ENCODE results near the gene SLC66A1.
A peak's percentile ranks its signal among the peaks of the same experiment; 100 is the strongest.

The SLC66A1 gene

DNA sequence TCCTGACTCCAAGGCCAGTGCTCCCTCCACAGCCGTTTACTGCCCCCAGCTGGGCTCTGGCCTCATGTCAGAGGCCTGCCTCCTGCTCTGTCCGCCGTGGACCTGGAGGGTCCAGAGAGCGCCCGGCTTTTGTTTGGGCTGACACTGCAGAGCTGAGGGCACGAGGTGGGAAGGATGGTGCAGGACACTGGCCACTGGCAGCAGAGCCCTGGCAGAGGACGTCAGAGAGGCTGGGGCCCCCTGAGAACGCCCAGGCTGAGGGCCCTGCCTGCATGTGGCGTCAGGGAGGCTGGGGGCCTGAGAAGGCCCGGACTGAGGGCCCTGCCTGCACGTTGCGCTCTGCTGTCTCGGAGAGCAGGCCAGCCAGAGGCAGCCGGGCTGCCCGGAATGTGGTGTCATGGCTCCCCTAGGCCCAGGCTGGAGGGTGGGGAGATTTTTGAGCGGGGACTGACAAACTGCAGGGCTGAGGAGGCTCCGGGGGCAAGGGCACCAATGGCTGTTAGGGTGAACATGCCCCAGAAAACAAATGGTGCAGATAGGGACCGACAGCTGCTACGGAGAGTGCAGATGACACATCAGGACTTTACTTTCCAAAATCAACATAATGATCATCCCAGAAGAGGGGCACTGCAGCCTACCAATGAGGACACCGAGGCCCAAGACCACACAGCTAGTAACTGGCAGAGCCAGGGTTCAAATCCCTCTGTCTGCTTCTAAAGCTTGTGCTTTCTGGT lies 31.7 kb downstream of the SLC66A1 start:
- no peak for DNase-seq (ENCODE audit: low spot score)

DNA sequence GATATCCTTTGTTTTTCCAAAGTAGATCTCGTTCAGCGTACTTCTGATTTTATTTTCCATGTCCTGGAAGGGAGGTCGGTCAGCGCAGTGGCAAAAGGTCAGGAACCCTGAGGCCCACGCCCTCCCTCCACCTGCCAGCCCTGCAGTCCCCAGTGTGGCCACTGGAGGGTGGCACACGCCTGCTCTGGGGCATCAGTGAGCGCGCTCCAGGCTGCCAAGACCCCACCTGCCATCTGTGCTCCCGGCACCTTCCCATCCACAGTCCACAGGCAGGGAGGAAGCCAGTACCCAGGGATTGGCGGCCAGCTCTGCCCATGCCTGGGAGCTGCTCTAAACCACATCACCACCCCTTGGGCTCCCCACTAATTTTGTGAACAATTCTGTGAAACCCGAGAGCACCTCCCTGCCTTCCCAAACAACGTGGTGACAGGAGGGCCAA lies 32.3 kb downstream of the SLC66A1 start:
- DNase-seq (ENCODE audit: low spot score), result peak; percentile 45

DNA sequence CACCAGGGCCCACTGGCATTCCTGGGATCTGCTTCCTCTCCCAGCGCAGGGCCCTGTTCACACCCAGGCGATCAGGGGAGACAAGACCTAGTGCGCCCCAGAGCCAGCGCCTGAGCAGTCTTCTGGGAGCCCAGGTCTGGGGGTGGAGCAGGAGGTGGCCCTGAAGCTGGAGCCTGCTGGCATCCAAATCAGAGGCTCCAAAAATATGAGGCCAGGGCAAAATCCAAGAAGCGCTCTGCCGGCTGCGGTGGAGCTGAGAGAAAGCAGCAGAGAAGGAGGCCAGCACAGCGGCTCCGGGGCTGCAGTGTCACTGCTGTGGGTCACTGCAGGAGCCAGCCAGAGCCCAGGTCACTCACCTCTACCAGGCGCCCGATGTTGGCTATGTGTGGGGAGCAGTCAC lies 32.7 kb downstream of the SLC66A1 start:
- DNase-seq (ENCODE audit: low spot score), result no peak

DNA sequence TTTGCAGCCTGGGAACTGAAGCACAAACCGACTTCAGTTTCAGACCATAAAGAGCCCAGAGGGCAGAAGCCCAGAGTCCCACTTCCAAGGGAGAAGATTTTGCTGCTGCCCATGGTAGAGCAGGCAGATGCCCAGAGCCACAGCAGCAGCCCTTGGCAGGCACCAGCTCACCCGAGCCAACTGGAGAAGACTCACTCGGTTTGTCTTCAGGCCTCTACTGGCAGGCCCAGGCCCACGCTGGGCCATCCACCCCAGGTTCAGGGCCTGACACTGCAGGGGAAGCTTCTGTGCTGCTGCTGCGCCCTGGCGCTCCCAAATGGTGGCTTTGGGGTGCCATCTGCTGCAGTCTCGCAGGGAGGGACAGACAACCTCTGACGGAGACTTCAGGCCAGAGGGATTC lies 33.3 kb downstream of the SLC66A1 start:
- no peak for DNase-seq (ENCODE audit: low spot score)

DNA sequence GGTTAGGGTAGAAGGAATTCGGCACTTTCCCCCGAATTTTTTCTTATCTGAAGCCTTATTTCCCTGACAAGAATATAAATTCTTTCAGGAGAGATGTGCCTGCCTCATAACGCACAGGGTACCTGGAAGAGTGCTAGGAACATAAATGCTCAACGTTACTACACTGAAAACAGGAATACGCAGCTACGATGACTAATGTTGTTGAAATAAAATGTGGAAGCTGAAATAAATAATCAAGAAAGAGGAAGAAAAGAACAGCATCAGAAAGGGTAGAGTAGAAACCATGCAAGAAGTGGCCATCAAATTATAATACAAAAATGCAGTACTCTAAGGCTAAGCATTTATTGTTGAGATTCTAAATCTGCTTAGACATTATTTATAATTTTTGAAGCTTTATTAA lies 33.9 kb downstream of the SLC66A1 start:
- no peak for DNase-seq (ENCODE audit: low spot score)

DNA sequence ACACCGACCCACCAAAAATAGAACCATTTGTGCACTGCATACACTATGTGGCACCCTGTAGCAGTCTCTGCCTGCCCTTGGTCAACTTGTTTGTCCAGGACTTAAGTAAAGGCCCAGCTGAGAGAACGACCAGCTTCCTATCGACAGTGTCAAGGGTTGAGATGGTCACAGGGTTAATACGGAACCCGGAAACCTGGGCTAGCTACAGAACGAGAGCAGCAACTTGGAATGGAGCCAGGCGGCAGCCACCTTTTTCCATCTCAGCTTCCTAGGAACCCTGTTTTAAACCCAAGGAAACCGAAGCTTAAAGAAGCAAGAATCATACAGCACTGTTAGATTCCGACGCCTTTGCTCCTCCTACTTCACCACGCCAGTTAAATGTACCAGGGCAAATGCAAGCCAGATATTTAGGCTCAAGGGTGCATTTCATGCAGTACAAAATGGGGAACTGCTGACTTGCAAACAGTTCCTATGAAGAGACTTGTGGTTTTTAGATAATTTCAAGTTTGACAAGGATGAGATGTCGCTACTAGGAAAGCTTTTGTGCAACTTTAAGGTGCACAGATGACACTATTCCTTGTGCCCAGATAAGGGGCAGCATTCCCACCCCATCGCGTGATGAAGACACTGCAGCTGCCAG lies 35.5 kb downstream of the SLC66A1 start:
- no peak for DNase-seq (ENCODE audit: low spot score)

DNA sequence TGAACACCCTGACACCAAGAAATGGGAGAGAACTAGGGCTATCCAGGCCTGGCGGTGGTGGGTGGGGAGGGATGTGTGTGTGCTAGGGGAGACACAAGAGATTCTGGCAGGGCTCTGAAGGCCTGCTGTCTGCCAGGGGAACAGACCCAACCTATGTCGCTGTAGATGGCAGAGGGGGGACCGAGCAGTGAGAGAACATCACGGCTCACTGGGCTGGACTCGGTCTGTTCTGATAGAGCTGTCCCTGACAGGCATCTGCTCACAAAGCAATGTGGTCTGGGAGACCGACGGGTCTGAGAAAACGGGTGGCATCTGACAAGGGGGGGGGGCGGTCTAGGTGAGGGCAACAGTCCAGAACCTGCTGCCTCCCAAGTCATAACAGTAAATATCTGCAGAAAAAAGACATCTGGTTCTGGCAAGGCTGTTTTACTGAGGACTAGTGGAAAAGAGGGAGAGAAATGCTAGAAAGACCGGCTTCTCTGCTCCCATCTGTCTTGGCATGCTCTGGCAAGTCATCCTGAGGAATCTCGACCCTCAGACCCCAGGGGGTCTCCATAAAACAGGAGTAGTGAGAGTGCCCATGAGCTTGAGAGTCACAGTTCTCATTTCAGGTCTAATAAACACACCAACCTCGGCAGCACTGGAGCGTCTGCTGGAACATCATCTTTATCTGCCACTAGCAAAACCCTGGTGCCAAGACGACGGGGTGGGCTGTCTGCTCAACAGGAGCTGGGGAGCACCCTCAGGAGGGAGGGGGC lies 36.5 kb downstream of the SLC66A1 start:
- DNase-seq (ENCODE audit: low spot score), result no peak

DNA sequence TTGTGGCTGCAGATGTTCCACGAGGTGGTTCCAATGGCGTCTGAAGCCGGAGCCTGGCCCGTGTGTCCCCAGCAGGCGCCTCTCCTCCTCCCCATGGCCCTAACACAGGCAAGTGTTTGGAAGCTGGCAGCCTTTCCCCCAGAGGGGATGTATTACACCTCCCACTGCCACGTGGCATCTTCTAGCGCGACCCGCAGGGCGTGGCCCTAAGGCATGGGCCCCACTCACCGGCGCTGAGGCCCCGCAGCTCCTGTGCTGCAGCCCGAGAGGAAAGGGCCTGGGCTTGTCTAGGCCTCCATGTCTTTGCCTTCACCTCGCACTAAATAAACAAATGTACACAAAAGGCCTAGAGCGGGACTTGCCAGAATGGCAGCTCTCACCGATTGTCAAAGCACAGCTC lies 37.9 kb downstream of the SLC66A1 start:
- no peak for DNase-seq (ENCODE audit: low spot score)

DNA sequence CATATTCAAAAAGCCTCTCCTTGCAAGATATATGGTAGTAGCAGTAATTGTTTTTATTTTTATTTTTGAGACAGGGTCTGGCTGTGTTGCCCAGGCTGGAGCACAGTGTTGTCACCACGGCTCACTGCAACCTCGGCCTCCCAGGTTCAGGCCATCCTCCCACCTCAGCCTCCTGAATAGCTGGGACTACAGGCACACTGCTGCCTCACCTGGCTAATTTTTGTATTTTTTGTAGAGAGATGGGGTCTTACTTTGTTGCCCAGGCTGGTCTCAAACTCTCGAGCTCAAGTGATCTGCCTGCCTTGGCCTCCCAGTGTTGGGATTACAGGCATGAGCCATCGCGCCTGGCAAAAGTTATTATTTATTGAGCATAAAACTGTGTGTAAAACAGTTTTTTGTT lies 38.4 kb downstream of the SLC66A1 start:
- DNase-seq (ENCODE audit: low spot score), result no peak

DNA sequence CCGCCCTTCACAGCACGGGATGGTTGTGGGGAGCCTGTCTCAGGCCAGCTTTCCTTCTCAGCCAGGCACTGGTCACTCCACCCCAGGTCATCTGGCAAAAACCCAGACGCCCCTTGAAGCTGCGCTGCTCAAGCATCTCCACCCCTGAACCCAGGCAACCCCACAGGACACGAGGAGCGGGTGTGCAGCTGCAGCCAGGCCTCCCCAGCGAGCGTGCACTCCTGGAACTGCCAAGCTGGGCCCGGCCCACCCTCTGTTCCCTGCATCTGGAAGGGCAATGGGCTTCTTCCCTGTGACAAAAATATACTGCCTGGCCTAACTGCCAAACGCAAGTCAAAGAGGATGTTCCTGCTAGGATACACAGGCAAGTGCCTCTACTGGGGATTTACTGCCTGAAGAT lies 39.7 kb downstream of the SLC66A1 start:
- no peak for DNase-seq (ENCODE audit: low spot score)

DNA sequence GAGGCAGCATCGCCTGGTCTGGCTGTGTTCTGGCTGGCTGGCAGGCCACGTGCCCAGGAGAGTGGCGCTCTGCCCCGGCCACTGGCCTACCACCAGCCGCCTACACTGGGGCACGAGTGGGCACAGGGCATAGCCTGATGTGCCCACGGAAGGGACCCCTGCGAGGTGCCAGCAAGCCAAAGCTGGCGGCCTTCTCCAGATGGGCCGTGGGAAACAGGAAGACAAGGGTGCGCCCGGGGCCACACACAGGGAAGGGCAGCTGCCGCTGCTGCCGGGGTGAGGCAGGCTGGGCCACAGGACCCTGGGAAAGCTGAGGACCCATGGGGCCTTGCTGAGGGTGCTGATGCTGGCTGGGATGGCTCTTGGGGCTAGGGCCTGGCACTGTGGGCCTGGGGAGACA lies 40.7 kb downstream of the SLC66A1 start:
- DNase-seq (ENCODE audit: low spot score), result no peak

DNA sequence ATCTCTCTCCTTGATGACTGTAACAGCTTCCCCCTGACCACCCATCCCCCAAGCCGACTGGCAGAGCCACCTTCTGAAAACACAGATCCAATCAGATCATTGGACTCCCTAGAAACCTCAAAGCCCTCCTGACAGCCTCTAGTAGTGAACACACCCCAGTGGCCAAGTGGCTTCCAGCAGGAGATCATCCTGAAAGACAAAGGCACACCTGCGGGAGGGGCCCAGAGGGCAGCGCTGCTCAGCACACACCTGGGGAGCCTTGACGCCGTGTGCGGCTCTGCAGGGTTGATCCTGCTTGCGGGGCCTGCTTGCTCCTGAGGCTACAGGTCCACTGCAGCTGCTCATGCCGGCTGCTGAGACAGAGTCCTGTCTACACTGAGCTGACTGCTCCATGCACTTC lies 41.5 kb downstream of the SLC66A1 start:
- DNase-seq (ENCODE audit: low spot score), result no peak

DNA sequence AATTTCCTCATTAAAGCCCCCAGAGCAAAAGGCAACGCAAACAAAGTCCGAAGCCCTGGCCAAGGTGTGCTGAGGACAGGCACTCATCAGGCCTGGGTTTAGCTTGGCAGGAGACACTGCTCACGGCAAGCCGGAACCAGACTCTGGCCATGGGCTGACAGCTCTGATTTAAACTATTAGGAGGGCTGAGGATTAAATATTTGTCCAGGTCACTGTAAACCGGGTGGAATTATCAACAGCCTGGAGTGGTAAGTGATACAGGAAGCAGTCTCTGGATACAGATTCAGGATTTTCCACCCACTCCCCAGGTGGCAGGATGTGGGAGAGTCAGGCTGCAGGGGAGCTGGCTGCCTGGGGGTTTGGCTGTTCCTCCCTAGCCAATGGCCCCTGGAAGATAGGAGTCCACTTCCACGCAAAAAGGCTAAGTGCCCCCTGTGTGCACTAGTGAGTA lies 42.4 kb downstream of the SLC66A1 start:
- no peak for DNase-seq (ENCODE audit: low spot score)

DNA sequence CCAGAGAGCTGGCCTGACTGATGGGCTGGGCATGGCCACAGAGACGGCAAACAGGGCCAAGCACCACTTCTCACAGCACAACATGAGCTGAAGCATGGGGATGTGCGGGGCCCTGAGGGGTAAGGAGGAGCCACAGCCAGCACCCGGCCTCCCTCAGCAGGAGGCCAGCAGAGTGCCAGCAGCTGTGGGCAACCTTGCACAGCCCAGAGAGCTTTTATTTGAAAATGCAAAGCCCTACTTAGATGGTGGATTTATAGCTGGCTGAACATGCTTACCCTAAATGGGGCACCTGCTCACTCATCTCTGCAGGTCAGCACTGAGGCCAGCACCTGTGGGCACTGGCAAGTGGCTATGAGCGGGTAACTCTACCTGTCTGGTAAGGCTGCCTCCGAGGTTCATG lies 44.1 kb downstream of the SLC66A1 start:
- no peak for DNase-seq (ENCODE audit: low spot score)

DNA sequence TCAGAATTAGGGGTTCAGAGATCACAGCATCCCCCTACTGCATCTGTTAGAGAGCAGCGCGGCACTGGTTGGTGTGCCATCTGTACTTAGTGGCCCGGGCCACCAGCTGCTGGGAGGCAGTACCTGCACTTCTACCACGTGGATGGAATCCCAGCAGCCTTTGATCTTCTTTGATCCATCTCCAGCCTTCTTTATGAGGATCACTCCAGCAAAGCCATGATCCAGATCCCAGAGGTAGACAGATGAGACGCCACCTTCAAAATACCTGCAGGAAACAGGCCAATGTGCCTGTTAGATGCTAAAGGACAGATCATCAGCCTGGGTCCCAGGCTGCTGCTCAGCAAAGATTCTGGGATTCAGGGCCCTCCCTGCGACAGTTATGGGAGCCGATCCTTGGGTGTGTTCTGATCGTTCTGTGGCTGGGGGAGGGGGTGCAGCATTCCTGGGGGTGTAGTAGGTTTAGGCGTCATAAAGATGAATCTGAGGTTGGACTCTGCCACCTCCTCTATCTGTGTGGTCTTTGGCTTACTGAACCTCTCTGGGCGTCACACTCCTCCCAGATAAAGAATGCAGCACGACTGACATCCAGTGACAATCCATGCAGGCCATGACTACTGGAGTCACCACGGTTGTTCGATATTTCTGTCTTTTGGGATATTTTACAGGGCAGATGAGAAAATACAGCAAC lies 45.3 kb downstream of the SLC66A1 start:
- DNase-seq (ENCODE audit: low spot score), result no peak

DNA sequence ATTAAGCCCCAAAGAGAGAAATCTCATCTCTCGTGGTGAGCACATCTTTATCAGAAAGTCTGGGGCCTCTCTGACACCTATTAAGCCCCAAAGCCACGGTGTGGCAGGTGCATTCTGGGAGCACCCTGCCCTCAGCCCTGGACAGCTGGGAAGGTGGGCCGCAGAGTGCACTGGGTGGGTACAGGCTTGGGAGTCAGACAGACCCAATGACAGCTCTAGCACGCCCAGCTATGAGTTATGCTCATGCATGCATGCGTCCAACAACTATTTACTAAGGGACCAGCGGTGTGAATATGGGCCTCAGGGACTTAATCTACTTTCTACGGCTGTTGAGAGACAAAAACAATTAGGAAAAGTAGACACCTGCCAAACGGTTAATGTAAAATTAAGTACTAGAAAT lies 46.6 kb downstream of the SLC66A1 start:
- no peak for DNase-seq (ENCODE audit: low spot score)

DNA sequence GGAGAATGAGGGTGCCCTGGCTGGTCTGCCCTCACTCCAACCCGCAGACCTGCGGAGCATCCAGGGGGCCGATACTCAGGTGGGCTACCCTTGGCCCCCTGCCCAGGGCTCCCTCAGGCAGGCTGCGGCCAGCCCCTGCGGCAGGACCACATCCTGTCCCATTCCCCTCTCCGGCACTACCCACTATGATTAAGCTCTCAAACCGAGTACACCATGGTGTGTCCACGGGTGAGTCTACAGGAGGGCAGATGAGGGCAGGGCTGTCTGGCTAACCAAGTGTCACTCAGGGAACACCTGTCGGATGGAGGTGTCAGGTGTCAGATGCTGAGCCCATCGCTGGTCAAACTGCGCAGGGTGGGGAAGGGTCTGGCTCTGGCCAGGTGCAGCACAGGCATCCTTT lies 47.2 kb downstream of the SLC66A1 start:
- no peak for DNase-seq (ENCODE audit: low spot score)

DNA sequence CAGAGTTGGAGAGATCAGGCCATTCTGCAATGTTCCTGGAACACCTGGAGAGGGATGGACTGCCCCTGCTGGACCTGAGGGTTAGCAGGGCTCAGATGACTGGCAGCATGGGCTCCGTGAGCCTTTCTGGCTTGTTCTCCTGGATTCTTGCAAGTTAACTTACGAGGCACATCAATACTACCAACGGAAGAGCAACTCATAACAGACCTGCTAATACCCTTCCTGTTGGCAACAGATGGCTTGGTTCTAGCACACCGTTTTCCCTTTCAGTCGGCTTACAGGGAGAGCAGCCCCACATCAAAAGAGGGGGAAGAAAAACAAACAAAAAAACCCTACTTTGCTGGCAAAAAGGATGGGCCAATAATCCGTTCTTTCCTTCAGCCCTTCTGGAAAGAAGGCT lies 47.9 kb downstream of the SLC66A1 start:
- no peak for DNase-seq (ENCODE audit: low spot score)

DNA sequence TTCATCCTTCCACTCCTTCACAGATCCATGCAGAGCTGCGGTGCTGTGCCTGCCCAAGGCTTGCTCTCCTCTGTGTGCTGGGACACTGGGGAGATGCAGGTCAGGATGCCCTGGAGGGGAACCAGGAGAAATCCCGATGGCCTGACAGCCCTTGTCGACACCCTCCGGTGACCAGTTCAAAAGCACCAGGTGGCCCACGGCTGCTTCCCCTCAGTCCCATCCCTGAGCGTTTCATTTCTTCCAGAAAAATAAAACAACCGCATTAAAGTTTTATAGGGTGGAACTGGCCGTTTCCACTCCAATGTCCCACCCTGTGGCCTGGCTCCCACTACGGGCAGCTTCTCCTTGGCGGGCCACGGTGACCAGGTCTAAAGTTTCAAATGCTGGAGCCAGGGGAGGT lies 48.3 kb downstream of the SLC66A1 start:
- DNase-seq (ENCODE audit: low spot score), result no peak

DNA sequence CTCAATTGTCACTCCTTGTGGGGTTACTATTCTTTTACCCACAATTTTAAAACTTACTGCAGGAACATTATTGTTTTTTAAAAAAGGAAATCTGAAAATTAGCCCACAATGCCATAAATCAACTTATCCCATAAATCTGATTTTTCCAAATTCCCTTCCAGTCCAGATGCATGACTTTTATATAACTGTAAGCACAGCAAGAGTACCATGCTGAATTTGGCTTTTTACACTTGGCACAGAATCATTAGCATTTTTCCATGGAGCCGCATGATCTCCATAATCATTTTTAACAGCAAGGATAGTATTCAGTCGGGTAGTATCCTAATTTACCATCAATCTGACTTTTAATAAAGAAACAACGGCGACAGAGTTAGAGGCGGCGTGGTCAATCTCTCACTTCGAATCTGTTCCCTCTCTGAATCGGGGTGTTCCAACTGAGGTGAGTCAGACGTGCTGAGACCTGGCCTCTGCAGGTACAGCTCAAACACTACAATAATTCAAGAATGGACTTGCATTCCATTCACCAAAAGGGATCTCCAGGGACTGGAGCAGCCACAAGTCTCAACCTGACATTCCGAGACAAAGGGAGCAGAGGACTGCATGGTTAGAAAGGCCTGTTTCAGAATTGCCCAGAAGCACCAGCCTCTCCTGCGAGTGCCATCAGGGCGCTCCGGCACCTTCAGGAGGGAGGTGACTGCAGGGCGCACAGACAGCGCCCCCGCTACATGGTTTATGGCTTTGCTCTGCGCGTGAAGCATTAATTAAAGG lies 48.9 kb downstream of the SLC66A1 start:
- DNase-seq (ENCODE audit: low spot score), result no peak

DNA sequence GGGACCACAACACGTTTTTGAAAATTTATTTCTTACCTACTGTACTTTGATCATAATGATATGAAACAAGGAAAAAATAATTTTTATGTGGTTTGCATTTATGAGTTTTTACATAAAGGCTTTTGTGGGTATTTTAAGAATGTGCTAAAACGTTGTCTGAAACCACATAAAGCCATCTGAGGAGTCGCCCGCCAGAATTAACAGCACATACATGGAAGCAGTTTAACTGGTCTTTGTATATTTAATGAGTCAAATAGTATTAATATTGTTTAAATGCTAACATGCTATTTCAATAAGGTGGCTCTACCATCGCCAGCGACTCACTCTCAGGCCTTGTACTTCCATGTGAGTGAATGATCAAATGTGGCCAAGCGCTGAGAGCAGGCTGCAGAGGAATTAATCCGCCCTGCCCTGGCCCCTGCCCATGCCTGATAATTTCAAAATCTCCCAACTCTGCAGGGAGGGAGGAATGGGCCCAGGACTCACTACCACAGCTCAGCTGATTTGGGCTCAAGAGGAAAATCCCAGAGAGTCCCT lies 49.6 kb downstream of the SLC66A1 start:
- no peak for DNase-seq (ENCODE audit: low spot score)

All from globus pallidus (tissue), 1 donor.